ENCODE measurements around the gene PIGP. TPM values are rescaled to one million over a fixed set of nuclear protein-coding genes. Genes with fewer than 3 reads are reported as not detected.
A peak's percentile ranks its signal among the peaks of the same experiment; 100 is the strongest.

Gene PIGP
- polyA plus RNA-seq, 3 donors, result 8.8 to 17.6 (median 10.6) TPM

DNA sequence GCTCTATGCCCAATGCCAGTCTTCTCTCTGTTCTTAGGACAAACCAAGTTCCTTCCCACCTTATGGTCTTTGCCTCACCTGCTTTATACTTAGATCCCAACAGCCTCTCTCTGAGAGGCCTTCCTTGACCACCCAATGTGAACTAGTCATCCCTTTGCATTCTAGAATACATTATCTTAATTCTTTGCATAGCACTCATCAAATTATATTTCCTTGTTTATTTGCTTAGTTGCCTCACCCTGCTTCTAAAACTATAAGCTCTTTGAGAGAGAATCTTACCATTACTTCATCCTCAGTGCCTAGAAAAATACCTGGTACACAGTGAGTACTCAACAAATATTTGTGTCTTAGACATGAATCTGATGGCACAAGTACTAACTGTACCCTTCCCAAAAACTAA is 8.0 kb downstream of the PIGP start:
- Histone ChIP-seq H3K79me2 (ENCODE audit: insufficient read depth, low read length) (no peaks in the 10 kb centered on the region), H3K4me1 (ENCODE audit: control insufficient read depth in 1 of 2, insufficient read depth in 2 of 2, low read length in 2 of 2) (no peaks in the 10 kb centered on the region), H3K27me3 (ENCODE audit: control insufficient read depth in 2 of 2, insufficient read depth in 2 of 2, low read length in 2 of 2) (no peaks in the 10 kb centered on the region), H3K9ac (ENCODE audit: insufficient read depth, low read length, poor library complexity, severe bottlenecking) (no peak overlapping the region), H4K20me1 (ENCODE audit: insufficient read depth, low read length) (no peaks in the 10 kb centered on the region), H3K36me3 (replicated peaks in 1 of 2; ENCODE audit: control insufficient read depth in 1 of 2, insufficient read depth in 2 of 2, low read length in 2 of 2) (peaks cover 3 to 14% of the 10 kb centered on the region in 2 donors), H3K27ac (ENCODE audit: low read depth in 1 of 2, low read length in 2 of 2) (no peak overlapping the region), H2AFZ (ENCODE audit: insufficient read depth, low read depth, low read length, poor library complexity, severe bottlenecking) (no peak overlapping the region), H3K9me3 (replicated peaks in 1 of 2; ENCODE audit: control insufficient read depth in 1 of 2, insufficient read depth in 1 of 2, low read length in 2 of 2) (no peaks in the 10 kb centered on the region), H3K4me2 (replicated peaks; ENCODE audit: extremely low read depth, low read length, poor library complexity, severe bottlenecking) (no peak overlapping the region), H3K4me3 (replicated peaks in 1 of 3; ENCODE audit: low read depth in 2 of 3, low read length in 3 of 3) (no peak overlapping the region)
- Mint-ChIP-seq H3K4me1 (no peaks in the 10 kb centered on the region), H3K36me3 (peaks cover 24 to 25% of the 10 kb centered on the region in 2 donors), H3K4me3 (no peak overlapping the region), H3K27ac (peak overlapping the region in 1 of 7 donors; percentile 0), H3K27me3 (ENCODE audit: low read depth in 3 of 3) (peaks cover 0 to 2% (median 1%) of the 10 kb centered on the region in 3 donors), H3K9me3 (peaks cover 0 to 2% (median 0%) of the 10 kb centered on the region in 7 donors)
- DNase-seq, result no peak
- TF ChIP-seq, protein P1, sequence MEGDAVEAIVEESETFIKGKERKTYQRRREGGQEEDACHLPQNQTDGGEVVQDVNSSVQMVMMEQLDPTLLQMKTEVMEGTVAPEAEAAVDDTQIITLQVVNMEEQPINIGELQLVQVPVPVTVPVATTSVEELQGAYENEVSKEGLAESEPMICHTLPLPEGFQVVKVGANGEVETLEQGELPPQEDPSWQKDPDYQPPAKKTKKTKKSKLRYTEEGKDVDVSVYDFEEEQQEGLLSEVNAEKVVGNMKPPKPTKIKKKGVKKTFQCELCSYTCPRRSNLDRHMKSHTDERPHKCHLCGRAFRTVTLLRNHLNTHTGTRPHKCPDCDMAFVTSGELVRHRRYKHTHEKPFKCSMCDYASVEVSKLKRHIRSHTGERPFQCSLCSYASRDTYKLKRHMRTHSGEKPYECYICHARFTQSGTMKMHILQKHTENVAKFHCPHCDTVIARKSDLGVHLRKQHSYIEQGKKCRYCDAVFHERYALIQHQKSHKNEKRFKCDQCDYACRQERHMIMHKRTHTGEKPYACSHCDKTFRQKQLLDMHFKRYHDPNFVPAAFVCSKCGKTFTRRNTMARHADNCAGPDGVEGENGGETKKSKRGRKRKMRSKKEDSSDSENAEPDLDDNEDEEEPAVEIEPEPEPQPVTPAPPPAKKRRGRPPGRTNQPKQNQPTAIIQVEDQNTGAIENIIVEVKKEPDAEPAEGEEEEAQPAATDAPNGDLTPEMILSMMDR (IDR thresholded peaks at IDR 0.05), result no peak
- intact Hi-C loops (cut with micrococcal nuclease), result no loop called here

DNA sequence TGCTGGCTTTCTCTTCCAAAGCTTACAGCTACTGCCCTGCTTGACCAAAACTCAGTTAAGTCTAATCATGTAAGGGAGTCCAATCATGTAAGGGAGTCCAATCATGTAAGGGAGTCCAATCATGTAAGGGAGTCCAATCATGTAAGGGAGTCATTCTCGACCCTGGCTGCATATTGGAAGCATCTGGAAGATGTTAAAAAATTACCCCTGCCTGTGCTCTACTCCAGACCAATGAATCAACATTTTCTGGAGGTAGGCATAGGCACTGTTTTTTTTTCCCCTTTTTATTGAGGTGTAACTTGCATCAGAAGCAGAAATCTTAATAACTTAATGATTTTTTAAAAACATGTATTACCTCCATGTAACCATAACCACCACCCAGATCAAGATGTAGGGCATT is 9.4 kb downstream of the PIGP start:
- Mint-ChIP-seq H3K4me3 (no peak overlapping the region), H3K9me3 (peaks cover 0 to 9% (median 0%) of the 10 kb centered on the region in 7 donors), H3K27me3 (ENCODE audit: low read depth in 3 of 3) (peaks cover 0 to 2% (median 1%) of the 10 kb centered on the region in 3 donors), H3K4me1 (no peaks in the 10 kb centered on the region), H3K36me3 (peaks cover 17 to 19% of the 10 kb centered on the region in 2 donors), H3K27ac (no peak overlapping the region)
- Histone ChIP-seq H3K9me3 (replicated peaks in 1 of 2; ENCODE audit: control insufficient read depth in 1 of 2, insufficient read depth in 1 of 2, low read length in 2 of 2) (no peaks in the 10 kb centered on the region), H3K4me1 (ENCODE audit: control insufficient read depth in 1 of 2, insufficient read depth in 2 of 2, low read length in 2 of 2) (no peaks in the 10 kb centered on the region), H3K79me2 (ENCODE audit: insufficient read depth, low read length) (no peaks in the 10 kb centered on the region), H3K27ac (ENCODE audit: low read depth in 1 of 2, low read length in 2 of 2) (no peak overlapping the region), H3K36me3 (replicated peaks in 1 of 2; ENCODE audit: control insufficient read depth in 1 of 2, insufficient read depth in 2 of 2, low read length in 2 of 2) (peaks cover 3 to 14% of the 10 kb centered on the region in 2 donors), H4K20me1 (ENCODE audit: insufficient read depth, low read length) (no peaks in the 10 kb centered on the region), H3K4me2 (replicated peaks; ENCODE audit: extremely low read depth, low read length, poor library complexity, severe bottlenecking) (no peak overlapping the region), H3K9ac (ENCODE audit: insufficient read depth, low read length, poor library complexity, severe bottlenecking) (no peak overlapping the region), H2AFZ (ENCODE audit: insufficient read depth, low read depth, low read length, poor library complexity, severe bottlenecking) (no peak overlapping the region), H3K27me3 (ENCODE audit: control insufficient read depth in 2 of 2, insufficient read depth in 2 of 2, low read length in 2 of 2) (no peaks in the 10 kb centered on the region), H3K4me3 (replicated peaks in 1 of 3; ENCODE audit: low read depth in 2 of 3, low read length in 3 of 3) (no peak overlapping the region)
- WGBS (ENCODE audit: insufficient coverage), result no CpG with 5 or more reads among the region's 1 CpG
- DNase-seq, result no peak
- intact Hi-C loops (cut with micrococcal nuclease), result no loop called here
- TF ChIP-seq, protein P1 (IDR thresholded peaks at IDR 0.05), result no peak
